GM19438 (cell line): ENCODE measurements around the gene TTC3.

Experiments used
- ATAC-seq: cut with Tn5 transposase; IDR thresholded peaks from one replicate; pipeline ENCODE4 v1.9.1; 2021; ENCODE audit warnings: low read depth; ENCODE audit not compliant: unreplicated experiment

The TTC3 gene

DNA sequence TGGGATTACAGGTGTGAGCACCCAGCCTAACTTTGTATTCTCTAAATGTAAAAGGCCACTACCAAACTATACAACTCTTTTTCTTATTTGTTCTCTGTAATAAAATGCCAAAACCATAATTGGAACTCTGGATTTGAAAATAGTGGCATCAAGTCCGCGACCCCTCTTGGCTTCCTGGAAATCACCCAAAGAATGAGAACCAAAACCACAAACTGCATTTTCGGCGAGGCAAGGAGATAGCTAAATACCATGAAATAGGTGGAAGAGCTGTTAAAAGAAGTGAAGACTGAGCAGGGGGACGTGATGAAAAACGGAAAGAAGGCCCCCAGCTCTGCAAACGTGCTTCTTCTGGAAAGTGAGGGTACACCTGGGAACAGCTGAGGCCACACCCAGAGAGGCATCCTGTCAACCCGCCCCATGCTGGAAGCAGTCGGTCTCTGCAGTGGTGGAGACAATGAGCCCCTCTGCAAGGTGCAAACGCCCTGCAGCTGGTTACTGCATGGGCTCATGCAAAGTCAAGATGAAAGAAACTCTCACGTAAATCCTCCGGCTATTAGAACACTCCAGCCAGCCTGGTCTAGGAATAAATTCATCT lies 171.5 kb downstream of the TTC3 start:
- ATAC-seq: no peak

DNA sequence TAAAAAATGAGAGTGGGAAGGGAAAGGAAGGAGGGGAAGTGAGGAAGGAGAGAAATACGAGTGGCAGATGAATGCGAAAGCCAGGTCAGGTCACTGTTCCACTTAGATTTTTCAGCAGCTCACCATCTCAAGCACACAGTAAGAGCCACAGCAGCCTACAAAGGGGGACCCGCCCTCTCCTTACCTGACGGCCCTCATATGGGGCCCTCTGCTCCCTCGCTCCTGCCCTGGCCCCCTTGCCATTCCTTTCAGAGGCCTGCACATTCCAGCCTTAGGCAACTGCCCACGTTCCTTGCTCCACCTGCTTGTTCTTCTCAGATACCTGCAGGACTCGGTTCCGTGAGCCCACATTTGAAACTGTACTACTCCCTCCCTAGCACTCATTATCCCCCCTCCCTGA lies 172.1 kb downstream of the TTC3 start:
- ATAC-seq: no peak

DNA sequence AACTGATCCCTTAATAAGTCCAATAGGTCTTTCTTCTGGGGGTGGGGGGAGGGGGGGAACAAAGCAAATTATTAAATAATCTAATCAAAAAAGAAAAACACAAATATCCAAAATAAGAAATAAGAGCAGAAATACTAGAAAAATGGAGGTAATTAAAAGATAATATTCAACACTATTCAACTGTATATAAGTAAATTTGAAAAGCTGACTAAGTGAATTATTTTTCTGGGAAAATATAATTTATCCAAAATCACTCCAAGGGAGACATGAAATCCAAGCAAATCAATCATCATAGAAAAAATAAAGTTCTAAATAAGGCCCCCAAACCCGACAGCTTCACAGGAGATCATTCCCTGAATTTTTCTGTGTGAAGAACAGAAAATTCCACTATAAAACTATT lies 175.2 kb downstream of the TTC3 start:
- no peak for ATAC-seq

DNA sequence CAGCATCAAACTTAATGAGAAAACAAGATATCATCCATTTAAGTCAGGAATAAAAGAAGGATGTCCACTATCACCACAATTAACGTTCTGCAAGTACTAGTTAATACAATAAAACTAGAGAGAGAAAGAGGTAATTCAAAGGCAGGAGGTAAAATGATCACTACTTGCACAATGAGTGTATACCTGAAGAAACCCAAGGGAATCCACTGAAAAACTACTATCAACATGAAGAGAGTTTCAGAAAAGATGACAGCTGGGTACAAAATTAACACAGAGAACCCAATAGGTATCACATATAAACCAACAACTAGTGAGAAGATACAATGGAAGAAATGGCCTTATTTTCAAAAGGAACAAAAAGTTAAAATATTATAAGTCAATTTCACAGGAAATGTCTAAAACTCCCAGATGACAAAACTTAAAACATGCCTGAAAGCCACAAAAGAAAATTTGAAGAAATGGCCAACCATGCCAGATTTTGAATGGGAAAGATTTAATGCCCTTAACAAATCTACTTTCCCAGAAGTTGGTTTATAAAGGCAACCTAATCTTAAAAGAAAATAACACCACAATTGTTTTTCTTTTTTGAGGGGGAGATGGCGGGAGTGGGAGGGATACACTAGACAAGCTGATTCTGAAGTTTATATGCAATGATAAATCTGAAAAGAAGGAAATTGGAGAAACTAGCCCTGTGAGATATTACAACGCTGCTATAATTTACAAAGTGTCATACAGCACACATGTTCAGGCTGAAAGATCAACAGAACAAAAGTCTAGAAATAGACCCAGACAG lies 176.3 kb downstream of the TTC3 start:
- ATAC-seq: no peak

DNA sequence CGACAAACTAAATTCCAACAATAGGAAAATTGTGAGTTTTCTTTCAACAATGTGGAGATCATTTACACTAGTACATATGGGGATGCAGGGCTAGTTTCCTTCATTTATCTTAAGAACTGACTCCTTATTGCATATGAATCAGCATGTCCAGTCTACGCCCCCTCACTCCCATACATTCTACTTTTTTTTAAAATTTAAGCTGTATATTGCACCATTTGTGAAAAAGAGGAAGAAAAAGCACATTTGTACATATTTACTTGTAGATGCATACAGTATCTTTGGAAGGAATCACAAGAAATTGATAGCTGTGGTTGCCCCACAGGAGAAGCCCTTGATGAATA lies 178.2 kb downstream of the TTC3 start:
- ATAC-seq: no peak
